Eye (tissue), 1 donor: Measurements from ENCODE around the gene SCUBE1.

Source experiments
- DNase-seq: peaks from one replicate; pipeline ENCODE4 v3.0.0-alpha.2; 2015

The SCUBE1 gene

DNA sequence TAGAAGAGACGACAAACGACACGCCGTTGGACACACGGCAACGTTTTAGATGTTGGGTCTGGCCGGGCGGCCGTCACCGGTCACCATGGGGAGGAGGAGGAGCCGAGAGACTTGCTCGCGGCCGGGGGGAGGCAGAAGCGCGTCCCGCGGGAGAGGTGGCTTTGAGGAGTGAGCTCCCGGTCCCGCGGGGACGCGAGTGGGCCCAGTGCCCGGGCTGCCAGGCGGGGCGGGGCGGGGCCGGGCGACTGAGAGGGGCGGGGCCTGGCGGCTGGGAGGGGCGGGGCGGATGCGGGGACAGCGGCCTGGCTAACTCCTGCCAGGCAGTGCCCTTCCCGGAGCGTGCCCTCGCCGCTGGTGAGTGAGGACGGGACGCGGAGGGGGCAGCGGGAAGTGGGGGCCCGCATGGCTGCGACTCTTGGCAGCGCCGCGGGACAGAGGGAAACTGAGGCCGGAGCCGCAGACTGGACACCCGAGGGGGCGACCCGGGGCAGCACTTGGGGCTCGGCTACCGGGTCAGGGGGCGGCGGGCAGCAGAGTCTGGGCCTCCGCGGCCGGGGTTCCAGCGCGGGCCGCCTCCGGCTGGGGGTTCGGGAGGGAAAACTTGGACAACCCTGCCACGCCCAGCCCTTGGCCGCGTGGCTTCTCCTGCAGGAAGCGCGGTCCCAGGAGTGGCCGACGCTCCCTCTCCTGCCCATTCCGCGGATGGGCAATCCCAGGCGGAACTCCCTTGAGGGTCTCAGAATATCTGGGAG, 191.7 kb downstream of the SCUBE1 start, which contains the start of gene TSPO:
Gene TSPO, plus strand, starts transcription at position 309 of the 752 bp plus-strand sequence. CDS start 7,680 bp downstream, outside the sequence.
- peak; percentile 45 for DNase-seq

DNA sequence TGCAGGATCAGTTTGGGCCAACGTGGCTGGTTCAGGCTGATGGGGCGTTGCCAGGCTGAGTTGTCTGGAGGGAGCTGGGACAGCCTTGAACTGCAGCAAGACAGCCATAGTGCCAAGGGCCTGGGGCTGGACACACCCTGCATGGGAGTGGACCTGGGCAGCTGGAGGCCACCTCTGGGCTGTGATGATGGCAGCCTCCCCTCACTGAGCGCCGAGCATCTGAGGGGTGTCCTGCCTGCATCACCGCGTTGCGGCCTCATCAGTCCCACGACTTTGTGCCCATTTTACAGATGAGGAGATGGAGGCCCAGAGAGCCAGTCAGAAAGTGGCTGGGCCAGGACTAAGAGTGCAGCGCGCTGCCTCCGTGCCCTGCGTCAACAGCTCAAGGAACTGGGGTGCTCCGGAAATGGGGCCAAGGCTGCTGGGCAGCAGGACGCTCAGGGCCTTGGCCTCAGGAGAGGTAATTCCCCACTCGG, 192.4 kb downstream of the SCUBE1 start:
- DNase-seq = no peak

DNA sequence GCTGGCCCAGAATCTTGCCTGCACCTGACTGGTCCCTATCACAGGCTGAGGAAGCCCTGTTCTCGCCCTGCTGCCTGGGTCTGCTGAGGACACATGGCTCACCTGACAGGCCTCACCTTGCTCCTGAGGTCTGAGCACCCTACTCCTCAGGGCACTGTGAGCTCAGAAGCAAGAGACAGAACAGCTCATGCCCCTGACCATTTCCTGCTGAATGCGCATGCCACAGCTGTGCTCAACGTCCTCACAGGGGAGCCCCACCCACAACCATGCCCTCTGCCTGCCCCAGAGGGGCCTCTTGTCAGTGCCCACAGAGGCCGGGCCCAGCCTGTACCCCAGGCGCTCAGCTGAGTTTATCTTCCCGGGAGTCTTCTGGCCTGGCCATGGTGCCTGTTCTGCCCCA, 194.6 kb downstream of the SCUBE1 start:
- DNase-seq = no peak

DNA sequence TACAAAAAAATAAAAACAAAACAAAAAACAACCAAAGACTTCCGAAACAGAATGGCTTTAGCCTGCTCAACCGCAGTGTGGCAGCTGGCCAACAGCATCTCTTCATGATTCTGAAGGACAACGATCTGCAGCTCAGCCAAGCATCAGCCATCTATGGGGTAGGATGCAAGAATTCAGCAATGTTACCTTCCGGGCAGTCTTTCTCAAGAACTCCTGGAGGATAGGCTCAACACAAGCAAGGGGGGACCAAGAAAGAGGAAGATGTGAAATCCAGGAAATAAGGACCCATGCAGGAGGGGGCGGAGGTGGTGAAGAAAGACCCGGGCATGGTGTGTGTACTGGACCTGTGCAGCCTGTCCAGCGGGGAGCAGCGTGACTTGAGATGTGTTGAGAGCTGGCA, 195.4 kb downstream of the SCUBE1 start:
- no peak for DNase-seq
